ENCODE measurements around the gene SKAP2.

SKAP2 gene

GRCh38 chr7:26723129-26723528 is 141.3 kb downstream of the SKAP2 start:
- Histone ChIP-seq H3K27ac (ENCODE audit: low read length) (no peak overlapping the region), H3K79me2 (ENCODE audit: insufficient read depth, low read length) (no peaks in the 10 kb centered on the region), H3K4me3 (ENCODE audit: low read depth in 1 of 2, low read length in 2 of 2) (no peak overlapping the region), H3K36me3 (ENCODE audit: insufficient read depth, low read length) (no peaks in the 10 kb centered on the region), H3K4me2 (ENCODE audit: insufficient read depth, low read length) (no peak overlapping the region), H4K20me1 (ENCODE audit: insufficient read depth, low read length) (no peaks in the 10 kb centered on the region), H3K4me1 (ENCODE audit: insufficient read depth, low read length) (no peaks in the 10 kb centered on the region), H3K9ac (ENCODE audit: low read depth, low read length) (no peak overlapping the region), H3K27me3 (ENCODE audit: insufficient read depth, low read length, poor library complexity) (no peaks in the 10 kb centered on the region), H2AFZ (ENCODE audit: low read depth, low read length) (no peak overlapping the region), H3K9me3 (ENCODE audit: insufficient read depth, low read length, severe bottlenecking) (no peaks in the 10 kb centered on the region)
- no peak for ATAC-seq (ENCODE audit: insufficient read depth, low read depth)
- DNase-seq: no peak
- TF ChIP-seq, protein P1, sequence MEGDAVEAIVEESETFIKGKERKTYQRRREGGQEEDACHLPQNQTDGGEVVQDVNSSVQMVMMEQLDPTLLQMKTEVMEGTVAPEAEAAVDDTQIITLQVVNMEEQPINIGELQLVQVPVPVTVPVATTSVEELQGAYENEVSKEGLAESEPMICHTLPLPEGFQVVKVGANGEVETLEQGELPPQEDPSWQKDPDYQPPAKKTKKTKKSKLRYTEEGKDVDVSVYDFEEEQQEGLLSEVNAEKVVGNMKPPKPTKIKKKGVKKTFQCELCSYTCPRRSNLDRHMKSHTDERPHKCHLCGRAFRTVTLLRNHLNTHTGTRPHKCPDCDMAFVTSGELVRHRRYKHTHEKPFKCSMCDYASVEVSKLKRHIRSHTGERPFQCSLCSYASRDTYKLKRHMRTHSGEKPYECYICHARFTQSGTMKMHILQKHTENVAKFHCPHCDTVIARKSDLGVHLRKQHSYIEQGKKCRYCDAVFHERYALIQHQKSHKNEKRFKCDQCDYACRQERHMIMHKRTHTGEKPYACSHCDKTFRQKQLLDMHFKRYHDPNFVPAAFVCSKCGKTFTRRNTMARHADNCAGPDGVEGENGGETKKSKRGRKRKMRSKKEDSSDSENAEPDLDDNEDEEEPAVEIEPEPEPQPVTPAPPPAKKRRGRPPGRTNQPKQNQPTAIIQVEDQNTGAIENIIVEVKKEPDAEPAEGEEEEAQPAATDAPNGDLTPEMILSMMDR (IDR thresholded peaks at IDR 0.05; ENCODE audit: borderline replicate concordance, extremely low read depth, low read length, poor library complexity, severe bottlenecking): no peak
- TF ChIP-seq EZH2 (IDR thresholded peaks at IDR 0.05; ENCODE audit: borderline replicate concordance, low read depth, low read length, severe bottlenecking): no peak

- Histone ChIP-seq H3K79me2 (ENCODE audit: insufficient read depth, low read length) (no peaks in the 10 kb centered on the region), H4K20me1 (ENCODE audit: insufficient read depth, low read length) (no peaks in the 10 kb centered on the region), H3K9me3 (ENCODE audit: insufficient read depth, low read length, severe bottlenecking) (no peaks in the 10 kb centered on the region), H2AFZ (ENCODE audit: low read depth, low read length) (no peak overlapping the region), H3K9ac (ENCODE audit: low read depth, low read length) (no peak overlapping the region), H3K4me1 (ENCODE audit: insufficient read depth, low read length) (no peaks in the 10 kb centered on the region), H3K4me2 (ENCODE audit: insufficient read depth, low read length) (no peak overlapping the region), H3K4me3 (ENCODE audit: low read depth in 1 of 2, low read length in 2 of 2) (no peak overlapping the region), H3K27ac (ENCODE audit: low read length) (no peak overlapping the region), H3K36me3 (ENCODE audit: insufficient read depth, low read length) (peaks cover 4% of the 10 kb centered on the region; the same call in 1 of the 2 replicates), H3K27me3 (ENCODE audit: insufficient read depth, low read length, poor library complexity) (no peaks in the 10 kb centered on the region)
- TF ChIP-seq EZH2 (IDR thresholded peaks at IDR 0.05; ENCODE audit: borderline replicate concordance, low read depth, low read length, severe bottlenecking): no peak
- TF ChIP-seq, protein P1 (IDR thresholded peaks at IDR 0.05; ENCODE audit: borderline replicate concordance, extremely low read depth, low read length, poor library complexity, severe bottlenecking): no peak
- no peak for DNase-seq
- ATAC-seq (ENCODE audit: insufficient read depth, low read depth): no peak
Observed at GRCh38 chr7:26721450-26721849, 142.9 kb downstream of the SKAP2 start.

DNA sequence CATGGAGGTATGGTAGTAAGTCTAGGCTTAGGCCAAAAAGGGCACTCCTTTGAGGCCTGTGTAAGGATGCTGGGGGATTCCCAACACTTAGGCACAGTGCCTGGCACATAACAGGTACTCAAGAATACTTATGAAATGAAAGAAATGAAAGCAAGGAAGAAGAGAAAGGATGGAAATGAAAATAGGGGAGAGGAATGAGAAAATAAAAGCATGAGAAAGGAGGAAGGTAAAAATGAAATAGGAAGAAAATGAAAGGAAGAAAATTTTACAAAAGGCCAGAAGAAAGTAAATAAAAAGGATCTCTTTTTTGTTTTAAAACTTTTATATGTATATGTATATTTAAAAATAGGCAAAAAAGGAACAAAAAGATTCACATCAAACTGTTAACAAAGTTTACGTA is 146.3 kb downstream of the SKAP2 start:
- Histone ChIP-seq H3K4me1 (ENCODE audit: insufficient read depth, low read length) (no peaks in the 10 kb centered on the region), H3K27me3 (ENCODE audit: insufficient read depth, low read length, poor library complexity) (no peaks in the 10 kb centered on the region), H2AFZ (ENCODE audit: low read depth, low read length) (no peak overlapping the region), H3K79me2 (ENCODE audit: insufficient read depth, low read length) (no peaks in the 10 kb centered on the region), H3K9me3 (ENCODE audit: insufficient read depth, low read length, severe bottlenecking) (no peaks in the 10 kb centered on the region), H4K20me1 (ENCODE audit: insufficient read depth, low read length) (no peaks in the 10 kb centered on the region), H3K4me2 (ENCODE audit: insufficient read depth, low read length) (no peak overlapping the region), H3K9ac (ENCODE audit: low read depth, low read length) (no peak overlapping the region), H3K27ac (ENCODE audit: low read length) (no peak overlapping the region), H3K36me3 (ENCODE audit: insufficient read depth, low read length) (peaks cover 4% of the 10 kb centered on the region; the same call in 1 of the 2 replicates), H3K4me3 (ENCODE audit: low read depth in 1 of 2, low read length in 2 of 2) (no peak overlapping the region)
- ATAC-seq (ENCODE audit: insufficient read depth, low read depth): no peak
- no peak for DNase-seq
- TF ChIP-seq, protein P1 (IDR thresholded peaks at IDR 0.05; ENCODE audit: borderline replicate concordance, extremely low read depth, low read length, poor library complexity, severe bottlenecking): no peak
- TF ChIP-seq EZH2 (IDR thresholded peaks at IDR 0.05; ENCODE audit: borderline replicate concordance, low read depth, low read length, severe bottlenecking): no peak

GRCh38 chr7:26714438-26714837 is 150.0 kb downstream of the SKAP2 start:
- Histone ChIP-seq H3K9me3 (ENCODE audit: insufficient read depth, low read length, severe bottlenecking) (no peaks in the 10 kb centered on the region), H3K4me3 (ENCODE audit: low read depth in 1 of 2, low read length in 2 of 2) (no peak overlapping the region), H3K4me1 (ENCODE audit: insufficient read depth, low read length) (no peaks in the 10 kb centered on the region), H4K20me1 (ENCODE audit: insufficient read depth, low read length) (no peaks in the 10 kb centered on the region), H3K27ac (ENCODE audit: low read length) (no peak overlapping the region), H3K4me2 (ENCODE audit: insufficient read depth, low read length) (no peak overlapping the region), H3K9ac (ENCODE audit: low read depth, low read length) (no peak overlapping the region), H2AFZ (ENCODE audit: low read depth, low read length) (no peak overlapping the region), H3K36me3 (ENCODE audit: insufficient read depth, low read length) (peaks cover 4% of the 10 kb centered on the region; the same call in 1 of the 2 replicates), H3K79me2 (ENCODE audit: insufficient read depth, low read length) (no peaks in the 10 kb centered on the region), H3K27me3 (ENCODE audit: insufficient read depth, low read length, poor library complexity) (no peaks in the 10 kb centered on the region)
- ATAC-seq (ENCODE audit: insufficient read depth, low read depth) (no peak), DNase-seq (no peak)
- TF ChIP-seq, protein P1 (IDR thresholded peaks at IDR 0.05; ENCODE audit: borderline replicate concordance, extremely low read depth, low read length, poor library complexity, severe bottlenecking): no peak
- no peak for TF ChIP-seq EZH2 (IDR thresholded peaks at IDR 0.05; ENCODE audit: borderline replicate concordance, low read depth, low read length, severe bottlenecking)
